Measurements from ENCODE around the gene THEMIS.

THEMIS gene

DNA sequence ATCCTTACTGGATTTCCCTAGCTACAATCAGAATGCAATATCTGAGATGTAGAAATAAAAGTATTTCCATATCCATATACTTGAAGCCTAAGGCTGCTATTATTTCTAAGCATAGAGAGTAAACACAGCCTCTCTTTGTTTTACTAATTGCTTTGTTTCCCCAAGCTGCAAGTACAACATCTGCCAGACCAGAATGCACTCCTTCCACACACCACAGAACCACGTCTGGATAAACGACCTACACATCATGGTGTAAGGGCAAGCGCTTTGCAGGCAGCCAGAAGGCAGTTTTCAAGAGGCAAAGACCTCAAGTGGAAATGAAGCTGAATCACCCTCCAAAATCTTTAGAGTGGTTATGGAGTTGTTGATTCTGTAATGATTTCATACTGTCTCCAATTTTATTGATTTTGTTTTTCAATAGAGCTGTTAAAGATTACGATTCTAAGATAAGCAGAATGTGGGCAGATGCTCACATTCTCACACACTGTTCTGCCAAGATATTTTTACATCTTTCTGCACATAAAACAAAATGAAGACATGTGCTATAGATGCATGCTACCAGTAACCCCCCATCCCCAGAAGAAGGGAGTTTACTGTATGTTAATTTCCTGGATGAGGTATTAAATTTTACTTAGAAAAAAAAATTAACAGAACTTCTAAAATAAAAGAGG, 88.8 kb downstream of the THEMIS start:
- TF ChIP-seq, protein P1, sequence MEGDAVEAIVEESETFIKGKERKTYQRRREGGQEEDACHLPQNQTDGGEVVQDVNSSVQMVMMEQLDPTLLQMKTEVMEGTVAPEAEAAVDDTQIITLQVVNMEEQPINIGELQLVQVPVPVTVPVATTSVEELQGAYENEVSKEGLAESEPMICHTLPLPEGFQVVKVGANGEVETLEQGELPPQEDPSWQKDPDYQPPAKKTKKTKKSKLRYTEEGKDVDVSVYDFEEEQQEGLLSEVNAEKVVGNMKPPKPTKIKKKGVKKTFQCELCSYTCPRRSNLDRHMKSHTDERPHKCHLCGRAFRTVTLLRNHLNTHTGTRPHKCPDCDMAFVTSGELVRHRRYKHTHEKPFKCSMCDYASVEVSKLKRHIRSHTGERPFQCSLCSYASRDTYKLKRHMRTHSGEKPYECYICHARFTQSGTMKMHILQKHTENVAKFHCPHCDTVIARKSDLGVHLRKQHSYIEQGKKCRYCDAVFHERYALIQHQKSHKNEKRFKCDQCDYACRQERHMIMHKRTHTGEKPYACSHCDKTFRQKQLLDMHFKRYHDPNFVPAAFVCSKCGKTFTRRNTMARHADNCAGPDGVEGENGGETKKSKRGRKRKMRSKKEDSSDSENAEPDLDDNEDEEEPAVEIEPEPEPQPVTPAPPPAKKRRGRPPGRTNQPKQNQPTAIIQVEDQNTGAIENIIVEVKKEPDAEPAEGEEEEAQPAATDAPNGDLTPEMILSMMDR (IDR thresholded peaks at IDR 0.05) = no peak

DNA sequence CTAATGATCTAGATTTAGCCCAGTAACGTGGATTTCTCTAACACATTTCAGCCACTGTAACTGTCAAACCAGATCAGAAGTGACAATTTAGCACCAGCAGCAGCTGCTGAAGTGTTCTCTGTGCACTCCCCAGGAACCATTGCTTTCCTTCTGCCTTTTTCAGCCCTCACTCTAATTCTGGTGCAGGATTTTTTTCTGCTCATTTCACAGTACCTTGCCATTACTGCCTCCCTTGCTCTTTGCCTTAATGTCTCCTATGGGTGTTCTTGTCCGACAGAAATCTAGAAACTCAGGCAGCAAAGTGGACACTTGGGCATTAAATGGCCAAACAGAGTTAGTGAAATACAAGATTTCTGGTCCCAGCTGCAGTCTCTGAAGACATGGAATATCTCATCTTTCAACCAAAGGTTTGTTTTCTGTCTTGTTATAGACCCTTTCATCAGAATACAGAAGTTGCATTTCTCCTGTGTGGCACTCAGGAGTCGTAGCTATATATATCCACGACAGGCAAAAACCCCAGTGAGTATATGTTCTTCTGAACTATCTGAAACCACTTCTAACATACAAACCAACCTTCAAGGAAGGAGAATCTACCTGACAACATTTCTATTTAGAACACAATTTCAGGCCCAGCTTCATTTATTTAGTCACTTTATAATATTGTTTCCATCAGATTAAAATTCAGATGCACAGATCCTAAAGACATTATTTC, 92.9 kb downstream of the THEMIS start:
- TF ChIP-seq, protein P1 (IDR thresholded peaks at IDR 0.05) = no peak
- no peak for DNase-seq (ENCODE audit: low spot score)
- Histone ChIP-seq H3K4me3 (no peak overlapping the region), H3K27ac (no peak overlapping the region)

More for the DNA sequence above, 88.8 kb downstream of the THEMIS start:
- Histone ChIP-seq H3K27ac (no peak overlapping the region), H3K4me3 (no peak overlapping the region)
- DNase-seq (ENCODE audit: low spot score) = no peak

DNA sequence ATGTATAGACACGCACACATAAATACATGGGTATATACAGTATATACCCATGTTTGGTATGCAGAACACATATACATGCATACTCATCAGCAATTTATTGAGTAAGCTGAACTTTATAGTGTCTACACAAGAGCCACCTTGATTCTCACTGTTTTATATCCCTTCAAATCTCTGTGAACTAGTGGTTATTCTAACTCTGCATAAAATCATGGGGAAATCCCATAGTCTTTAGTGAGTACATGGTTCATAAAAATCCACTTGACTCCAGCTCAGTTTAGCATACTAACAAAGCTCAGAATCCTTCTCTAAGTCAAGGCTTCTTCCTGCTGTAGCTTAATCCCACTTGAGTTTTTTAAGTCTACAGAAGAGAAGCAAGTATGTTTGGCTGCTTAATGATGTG, 104.1 kb downstream of the THEMIS start:
- Histone ChIP-seq H3K4me3 (no peak overlapping the region), H3K27ac (no peak overlapping the region)
- TF ChIP-seq, protein P1 (IDR thresholded peaks at IDR 0.05) = no peak
- no peak for DNase-seq (ENCODE audit: low spot score)

DNA sequence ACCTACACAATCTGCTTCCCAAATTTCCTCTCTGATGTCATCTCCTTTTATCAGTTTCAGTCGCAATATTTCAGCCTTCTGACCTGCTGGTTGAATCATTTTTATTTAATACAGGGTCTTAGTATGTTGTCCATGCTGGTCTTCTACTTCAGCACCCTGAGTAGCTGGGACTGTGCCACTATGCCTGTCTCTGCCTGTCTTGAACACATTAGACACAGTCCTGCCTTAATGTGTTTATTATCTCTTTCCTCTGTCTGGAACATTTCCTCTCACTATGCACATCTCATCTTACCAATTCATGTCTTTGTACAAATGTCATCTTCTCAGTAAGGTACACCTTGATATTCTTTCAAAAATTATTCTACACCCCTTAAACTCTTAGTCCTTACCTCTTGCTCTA, 106.5 kb downstream of the THEMIS start:
- TF ChIP-seq, protein P1 (IDR thresholded peaks at IDR 0.05) = no peak
- no peak overlapping the region for H3K4me3 ChIP-seq
- no peak overlapping the region for H3K27ac ChIP-seq
- no peak for DNase-seq (ENCODE audit: low spot score)

DNA sequence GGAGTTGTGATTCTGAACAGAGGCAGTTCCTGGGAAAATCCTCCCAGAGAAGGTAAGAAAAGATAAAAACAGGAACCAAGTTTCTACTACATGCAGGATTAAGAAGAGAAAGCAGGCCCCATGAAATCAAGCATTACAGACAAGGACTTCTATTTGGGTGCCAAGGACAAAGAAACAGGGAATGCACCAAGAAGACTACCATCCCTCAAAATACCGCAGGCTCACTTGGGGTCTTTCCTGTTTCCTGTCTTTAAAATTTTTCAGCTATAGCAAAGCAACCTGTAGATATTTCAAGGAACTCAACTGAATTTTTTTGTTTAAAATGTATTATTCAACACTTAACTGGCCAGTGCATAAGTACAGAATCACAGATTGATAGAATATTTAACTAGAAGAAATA, 107.5 kb downstream of the THEMIS start:
- H3K27ac ChIP-seq = no peak overlapping the region
- TF ChIP-seq, protein P1 (IDR thresholded peaks at IDR 0.05) = no peak
- no peak overlapping the region for H3K4me3 ChIP-seq
- no peak for DNase-seq (ENCODE audit: low spot score)

DNA sequence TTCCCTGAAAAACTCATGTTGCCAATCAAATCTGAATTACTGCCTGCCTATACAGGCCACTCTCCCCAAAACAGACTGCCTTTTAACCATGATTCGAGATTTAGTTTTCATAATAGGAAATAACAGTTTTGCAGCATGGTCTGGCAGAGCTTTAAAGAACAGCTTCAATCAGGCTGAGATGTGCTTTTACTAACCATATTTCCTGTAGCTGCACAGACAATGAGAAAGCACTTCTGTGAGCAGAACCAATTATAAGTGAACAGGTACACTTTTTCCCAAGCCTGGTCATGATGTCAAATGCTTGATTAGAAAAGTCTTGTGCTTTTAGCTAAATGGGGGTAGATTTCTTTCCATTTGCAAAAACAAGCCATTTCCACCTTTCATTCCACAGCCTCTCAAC, 108.2 kb downstream of the THEMIS start:
- Histone ChIP-seq H3K27ac (no peak overlapping the region), H3K4me3 (no peak overlapping the region)
- DNase-seq (ENCODE audit: low spot score) = no peak
- TF ChIP-seq, protein P1 (IDR thresholded peaks at IDR 0.05) = no peak

Data from coronary artery (tissue), 2 donors.